GM21423 (cell line): ENCODE results near the gene ABCD3.
"Not testable (repeated sequence)": the region's sequence is repeated elsewhere in the genome, so short reads cannot be mapped to it uniquely, and the experiment has no call there.

Experiments used
- ATAC-seq: cut with Tn5 transposase; IDR thresholded peaks from one replicate; pipeline ENCODE4 v1.9.1; 2021; ENCODE audit warnings: mild to moderate bottlenecking, moderate library complexity; ENCODE audit not compliant: unreplicated experiment

ABCD3 gene

GRCh38 chr1:94417978-94418663, at the start of gene ABCD3:
Gene ABCD3 (plus strand): TSS chr1:94418389. CDS start chr1:94418479, 90 bp downstream.
- peak; percentile 97 for ATAC-seq

DNA sequence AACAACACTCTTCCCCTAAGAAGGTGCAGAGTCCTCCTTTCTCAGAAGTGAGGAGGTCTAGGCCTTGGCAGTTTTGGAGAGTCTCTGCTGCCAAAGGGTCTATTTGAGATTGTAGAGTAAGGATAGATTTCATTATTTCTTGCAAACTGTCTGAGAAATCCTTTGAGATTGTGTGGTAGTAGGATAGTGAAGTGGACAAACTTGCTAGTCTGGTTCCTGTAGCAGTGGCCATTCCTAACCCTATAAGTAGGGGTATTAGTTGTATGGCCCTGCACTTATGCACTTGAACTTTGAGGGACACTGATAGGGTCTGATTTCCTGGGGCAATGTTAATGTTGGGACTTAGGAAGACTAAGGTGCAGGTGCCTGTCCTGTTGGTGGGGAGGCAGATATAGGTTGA, 45.4 kb upstream of the ABCD3 start:
- not testable (repeated sequence) for ATAC-seq

DNA sequence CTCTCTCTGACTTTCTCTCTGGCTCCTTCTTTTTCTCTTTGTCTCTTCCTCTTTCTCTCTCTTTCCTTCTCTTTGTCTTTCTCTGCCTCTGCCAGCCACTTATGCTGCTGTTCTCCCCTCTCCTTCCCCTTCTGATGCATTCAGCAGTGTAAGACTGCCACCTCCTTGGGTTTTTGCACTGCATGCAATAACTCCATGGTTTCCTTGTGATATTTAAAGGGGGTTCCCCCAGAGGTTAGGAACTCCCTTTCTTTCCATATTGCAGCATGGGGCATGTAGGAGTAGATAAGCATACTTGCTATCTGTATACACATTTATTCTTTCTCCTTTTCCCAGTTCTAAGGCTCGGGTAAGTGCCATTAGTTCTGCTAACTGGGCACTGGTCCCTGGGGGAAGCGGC, 44.9 kb upstream of the ABCD3 start:
- not testable (repeated sequence) for ATAC-seq

- ATAC-seq, result not testable (repeated sequence)
Observed at GRCh38 chr1:94375666-94376065, 42.5 kb upstream of the ABCD3 start.

DNA sequence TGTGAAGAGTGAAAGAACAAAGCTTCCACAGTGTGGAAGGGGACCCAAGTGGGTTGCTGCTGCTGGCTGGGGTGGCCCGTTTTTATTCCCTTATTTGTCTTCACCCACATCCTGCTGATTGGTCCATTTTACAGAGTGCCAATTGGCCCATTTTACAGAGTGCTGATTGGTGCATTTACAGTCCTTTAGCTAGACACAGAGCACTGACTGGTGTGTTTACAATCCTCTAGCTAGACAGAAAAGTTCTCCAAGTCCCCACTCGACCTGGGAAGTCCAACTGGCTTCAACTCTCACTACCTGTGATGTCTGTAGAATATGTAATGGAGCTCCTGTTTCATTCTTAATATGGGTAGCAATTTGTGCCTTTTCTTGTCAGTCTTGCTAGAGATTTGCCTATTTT, 39.7 kb upstream of the ABCD3 start:
- not testable (repeated sequence) for ATAC-seq

DNA sequence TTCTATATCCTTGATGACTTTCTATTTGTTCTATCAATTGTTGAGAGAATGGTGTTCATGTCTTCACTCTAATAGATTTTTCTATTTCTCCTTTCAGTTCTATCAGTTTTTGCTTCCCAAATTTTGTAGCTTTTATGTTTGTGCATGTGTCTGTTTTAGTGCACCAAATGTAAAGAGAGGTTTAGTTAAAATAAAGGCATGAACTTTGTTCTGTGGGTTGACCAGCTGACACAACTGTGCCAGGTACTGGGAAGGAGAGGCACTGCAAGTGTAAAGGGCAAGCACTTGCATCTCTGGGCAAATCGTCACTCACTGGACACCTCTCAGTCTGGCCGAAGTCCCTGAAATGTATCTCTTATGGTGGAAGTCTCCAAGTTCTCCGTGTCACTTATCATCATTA, 38.6 kb upstream of the ABCD3 start:
- no peak for ATAC-seq

GRCh38 chr1:94382201-94382600, 36.0 kb upstream of the ABCD3 start:
- ATAC-seq, result no peak

DNA sequence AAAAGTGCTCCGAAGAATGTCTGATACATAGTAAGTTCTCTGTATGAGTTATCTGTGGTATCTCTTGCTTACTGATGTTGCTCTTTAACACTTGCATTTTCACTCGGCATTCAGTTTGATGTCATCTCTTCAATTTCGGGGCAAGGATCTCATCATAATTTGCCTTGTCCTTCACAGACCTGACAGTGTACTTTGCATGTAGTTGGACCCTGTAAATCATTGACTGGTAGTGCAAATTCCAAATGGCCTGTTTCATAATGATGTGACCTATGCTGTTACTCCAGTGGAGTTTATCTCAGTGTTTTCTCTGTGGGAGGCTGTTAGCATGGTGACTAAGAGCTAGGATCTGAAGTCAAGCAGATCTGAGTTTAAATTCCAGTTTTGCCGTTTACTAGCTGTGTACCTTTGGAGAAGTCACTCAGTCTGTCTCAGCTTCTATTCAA, 34.2 kb upstream of the ABCD3 start:
- ATAC-seq, result no peak

GRCh38 chr1:94384485-94385265, 33.5 kb upstream of the ABCD3 start:
- ATAC-seq, result no peak

GRCh38 chr1:94385308-94385929, 32.8 kb upstream of the ABCD3 start:
- no peak for ATAC-seq

DNA sequence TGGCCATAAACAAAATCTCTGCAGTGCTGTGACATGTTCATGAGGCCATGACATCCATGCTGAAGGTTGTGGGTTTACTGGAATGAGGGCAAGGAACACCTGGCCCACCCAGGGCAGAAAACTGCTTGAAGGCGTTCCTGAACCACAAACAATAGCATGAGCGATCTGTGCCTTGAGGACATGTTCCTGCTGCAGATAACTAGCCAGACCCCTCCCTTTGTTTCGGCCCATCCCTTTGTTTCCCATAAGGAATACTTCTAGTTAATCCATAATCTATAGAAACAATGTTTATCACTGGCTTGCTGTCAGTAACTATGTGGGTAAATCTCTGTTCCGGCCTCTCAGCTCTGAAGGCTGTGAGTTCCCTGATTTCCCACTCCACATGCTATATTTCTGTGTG, 28.9 kb upstream of the ABCD3 start:
- no peak for ATAC-seq

DNA sequence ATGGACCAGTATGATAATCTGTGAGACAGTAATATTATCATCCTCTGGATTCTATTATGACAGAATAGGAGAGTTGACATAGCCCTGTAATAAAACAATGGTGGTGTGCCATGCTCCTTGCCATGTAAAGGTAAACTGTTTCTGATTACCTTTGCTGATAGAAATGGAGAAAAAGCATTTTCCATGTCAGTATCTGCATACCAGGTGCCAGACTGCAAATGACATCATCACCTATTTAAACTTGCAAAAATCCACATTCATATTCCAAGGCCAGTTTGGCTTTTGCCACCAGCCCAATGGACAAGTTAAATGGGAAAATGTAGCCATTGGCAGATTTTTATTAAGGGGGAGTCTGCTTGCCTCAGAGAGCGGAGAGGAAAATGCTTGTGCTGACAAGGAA, 23.9 kb upstream of the ABCD3 start:
- ATAC-seq, result no peak

GRCh38 chr1:94395231-94395630, 23.0 kb upstream of the ABCD3 start:
- ATAC-seq, result no peak

DNA sequence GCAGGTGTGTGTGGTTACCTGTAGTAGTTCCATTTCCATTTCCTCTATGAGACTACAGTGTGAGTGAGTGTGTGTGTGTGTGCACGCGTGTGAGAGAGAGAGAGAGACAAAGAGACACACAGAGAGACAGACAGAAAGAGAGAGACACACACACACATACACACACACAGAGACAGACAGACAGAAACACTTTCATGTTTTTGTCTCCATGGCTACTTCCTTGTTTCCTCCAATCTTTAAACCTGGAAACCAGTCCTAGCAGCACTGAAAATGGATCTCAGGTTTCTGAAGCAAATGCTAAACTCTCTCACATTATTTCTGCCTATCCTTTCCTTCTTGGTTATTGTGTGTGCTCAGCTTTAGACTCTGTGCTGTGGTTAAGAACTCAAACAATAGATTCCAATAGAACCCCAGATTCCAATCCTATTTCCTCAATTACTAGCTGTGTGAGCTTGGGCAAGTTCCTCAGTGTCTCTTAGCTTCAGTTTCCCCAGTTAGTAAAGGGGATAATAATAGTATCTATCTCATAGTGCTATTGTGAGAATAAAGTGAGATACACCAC, 22.4 kb upstream of the ABCD3 start:
- ATAC-seq, result no peak

GRCh38 chr1:94396356-94397010, 21.7 kb upstream of the ABCD3 start:
- no peak for ATAC-seq

- no peak for ATAC-seq
Observed at GRCh38 chr1:94398356-94398755, 19.8 kb upstream of the ABCD3 start.

- no peak for ATAC-seq
Observed at GRCh38 chr1:94399453-94399852, 18.7 kb upstream of the ABCD3 start.

DNA sequence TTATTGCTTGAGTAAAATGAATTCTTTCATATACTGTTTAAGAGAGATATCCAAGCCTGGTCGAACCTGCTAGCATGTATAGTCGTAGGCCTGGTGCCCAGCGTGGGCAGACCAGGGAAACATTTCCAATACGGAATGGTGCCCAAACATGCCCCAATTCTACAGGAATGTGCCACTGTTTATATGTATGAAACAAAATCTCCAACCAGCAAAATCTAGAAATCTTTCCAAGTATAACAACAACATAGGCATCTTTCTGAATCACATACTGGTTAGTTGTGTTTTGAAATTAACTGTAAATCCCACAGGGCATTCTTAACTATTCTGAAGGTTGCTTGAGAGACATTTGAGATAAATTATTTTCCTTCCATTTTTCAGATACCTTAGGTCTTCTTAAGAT, 17.0 kb upstream of the ABCD3 start:
- ATAC-seq, result no peak

DNA sequence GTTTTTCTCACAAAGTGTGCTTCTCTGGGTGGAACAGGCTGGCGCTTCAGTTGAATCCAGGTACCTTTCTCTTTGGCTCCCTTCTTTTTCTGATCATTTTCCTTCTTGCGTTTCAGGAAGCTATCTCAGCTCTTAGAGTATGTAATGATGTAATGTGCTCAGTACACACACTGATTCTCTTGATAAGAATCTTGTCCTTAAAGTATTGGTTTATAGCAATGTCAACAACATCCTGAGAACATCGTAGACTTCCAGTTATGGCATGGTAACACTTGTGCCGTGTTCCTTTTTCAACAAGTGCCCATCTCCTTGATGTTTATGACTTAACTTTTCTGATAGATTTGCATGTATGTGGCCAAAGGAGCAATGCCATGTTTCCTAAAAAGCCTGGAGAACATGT, 11.7 kb upstream of the ABCD3 start:
- no peak for ATAC-seq

DNA sequence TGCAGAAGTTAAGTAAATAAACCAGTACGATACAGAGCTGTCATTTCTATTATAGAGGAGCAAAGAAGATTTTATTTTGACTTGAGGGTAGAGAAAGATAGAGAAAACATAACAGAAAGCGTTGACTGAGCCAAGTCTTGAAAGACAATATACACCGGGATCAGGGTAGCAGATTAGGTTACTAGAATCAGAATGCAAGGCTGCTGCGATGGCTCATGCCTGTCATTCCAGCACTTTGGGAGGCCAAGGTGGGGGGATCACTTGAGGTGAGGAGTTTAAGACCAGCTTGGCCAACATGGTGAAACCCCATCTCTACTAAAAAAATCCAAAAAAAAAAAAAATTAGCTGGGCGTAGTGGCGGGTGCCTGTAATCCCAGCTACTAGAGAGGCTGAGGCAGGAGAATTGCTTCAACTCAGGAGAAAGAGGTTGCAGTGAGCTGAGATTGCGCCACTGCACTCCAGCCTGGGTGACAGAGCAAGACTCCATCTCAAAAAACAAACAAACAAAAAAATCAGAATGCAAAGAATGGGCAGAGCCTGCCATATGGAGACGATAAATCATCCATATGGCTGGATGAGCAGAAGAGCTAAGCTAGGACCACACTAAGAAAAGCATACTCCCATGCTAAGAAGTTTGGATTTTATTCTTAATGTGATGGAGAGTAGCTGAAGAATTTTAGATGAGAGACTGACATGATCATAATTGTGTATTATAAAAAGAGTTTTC, 9.9 kb upstream of the ABCD3 start:
- no peak for ATAC-seq
